Epidermal melanocyte (primary cell): ENCODE data around the gene MROH7.

Experiments
- DNase-seq: peaks from one replicate; pipeline ENCODE4 v3.0.0; 2011; ENCODE audit warnings: low spot score; ENCODE audit not compliant: insufficient read length

MROH7 gene

DNA sequence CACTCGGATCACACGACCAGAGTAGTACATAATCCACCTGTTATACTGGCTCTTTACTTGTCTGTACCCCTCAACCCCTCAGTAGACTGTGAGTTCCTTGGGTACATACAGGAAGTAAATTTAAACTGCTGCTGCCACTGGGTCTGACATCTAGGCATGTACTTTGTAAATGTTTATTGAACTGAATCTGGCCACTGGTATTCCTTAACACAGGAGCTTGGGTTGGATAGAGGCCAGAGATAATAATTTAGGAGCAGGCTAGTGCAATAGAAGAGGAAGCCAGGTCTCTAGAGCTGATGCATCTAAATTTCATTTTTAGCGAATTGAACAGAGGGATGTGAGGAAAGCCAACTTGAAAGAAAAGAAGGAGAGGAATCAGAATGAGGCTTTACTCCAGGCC is 86.4 kb downstream of the MROH7 start:
- no peak for DNase-seq

DNA sequence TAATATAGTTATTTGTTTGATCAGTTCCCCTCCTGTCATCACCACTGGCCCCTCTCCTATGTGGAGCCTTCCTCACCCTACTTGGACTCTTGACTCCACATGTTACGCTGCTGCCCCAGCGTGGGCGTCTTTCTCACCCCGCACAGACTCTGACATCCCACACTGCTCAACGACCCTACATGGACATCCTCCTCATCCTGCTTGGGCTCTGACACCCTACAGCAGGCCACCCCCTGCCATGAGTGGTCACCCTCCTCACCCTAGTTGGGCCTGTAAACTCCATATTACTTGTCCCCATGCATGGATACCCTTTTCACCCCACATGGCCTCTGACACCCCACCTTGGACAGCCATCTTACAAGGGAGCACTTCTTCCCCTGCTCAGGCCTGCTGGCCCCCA is 95.1 kb downstream of the MROH7 start:
- DNase-seq: no peak

DNA sequence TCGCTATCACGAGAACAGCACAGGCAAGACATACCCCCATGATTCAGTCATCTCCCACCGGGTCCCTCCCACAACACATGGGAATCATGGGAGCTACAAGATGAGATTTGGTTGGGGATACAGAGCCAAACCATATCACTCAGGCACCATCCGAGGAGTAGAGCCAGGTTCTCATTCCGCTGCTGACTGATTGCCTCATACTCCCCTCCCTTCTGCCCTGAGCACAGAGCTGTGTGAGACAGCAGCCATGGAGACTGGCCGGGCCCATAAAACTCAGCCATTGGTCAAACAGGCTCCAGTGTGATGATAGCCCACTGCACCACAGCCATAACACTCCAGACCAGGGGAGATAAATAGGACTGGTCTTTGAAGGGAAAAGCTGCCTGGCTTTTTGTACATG is 96.7 kb downstream of the MROH7 start:
- no peak for DNase-seq

DNA sequence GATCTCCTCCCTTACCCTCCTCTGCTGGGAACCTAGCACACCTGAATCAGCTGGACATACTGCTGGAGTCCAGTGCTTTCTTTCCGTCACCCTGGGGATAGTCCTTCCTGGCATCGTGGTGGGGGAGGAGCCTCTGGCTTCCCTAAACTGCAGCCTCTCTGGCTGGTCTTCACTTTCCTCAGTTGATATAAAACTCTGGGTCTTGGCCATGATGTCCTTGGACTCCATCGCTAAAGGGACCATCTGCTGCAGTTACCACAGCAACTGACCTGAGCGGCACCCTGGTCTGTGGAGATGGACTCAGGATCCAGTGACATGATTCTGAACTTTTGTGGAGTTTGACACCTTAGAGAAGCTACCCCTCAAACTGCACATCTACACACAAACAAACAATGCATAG is 99.9 kb downstream of the MROH7 start:
- DNase-seq: no peak

DNA sequence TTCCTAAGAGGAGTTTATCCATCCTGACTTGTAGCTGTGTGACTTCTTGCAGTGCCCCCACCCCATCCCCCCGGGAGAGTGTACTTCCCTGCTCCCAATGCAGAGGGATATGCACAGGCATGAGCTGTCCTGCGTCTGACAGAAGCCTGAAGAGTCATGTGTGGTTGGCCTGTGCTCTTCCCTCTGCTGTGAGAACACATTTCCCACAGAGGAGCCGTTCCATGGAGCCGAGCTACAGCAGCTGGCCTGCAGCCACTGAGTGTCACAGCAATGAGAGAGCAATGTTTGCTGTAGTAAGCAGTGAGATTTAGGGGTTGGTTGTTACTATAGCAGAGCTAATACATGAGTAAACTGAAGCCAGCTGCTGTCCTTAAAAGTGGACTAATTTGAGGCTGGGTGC is 100.7 kb downstream of the MROH7 start:
- no peak for DNase-seq

DNA sequence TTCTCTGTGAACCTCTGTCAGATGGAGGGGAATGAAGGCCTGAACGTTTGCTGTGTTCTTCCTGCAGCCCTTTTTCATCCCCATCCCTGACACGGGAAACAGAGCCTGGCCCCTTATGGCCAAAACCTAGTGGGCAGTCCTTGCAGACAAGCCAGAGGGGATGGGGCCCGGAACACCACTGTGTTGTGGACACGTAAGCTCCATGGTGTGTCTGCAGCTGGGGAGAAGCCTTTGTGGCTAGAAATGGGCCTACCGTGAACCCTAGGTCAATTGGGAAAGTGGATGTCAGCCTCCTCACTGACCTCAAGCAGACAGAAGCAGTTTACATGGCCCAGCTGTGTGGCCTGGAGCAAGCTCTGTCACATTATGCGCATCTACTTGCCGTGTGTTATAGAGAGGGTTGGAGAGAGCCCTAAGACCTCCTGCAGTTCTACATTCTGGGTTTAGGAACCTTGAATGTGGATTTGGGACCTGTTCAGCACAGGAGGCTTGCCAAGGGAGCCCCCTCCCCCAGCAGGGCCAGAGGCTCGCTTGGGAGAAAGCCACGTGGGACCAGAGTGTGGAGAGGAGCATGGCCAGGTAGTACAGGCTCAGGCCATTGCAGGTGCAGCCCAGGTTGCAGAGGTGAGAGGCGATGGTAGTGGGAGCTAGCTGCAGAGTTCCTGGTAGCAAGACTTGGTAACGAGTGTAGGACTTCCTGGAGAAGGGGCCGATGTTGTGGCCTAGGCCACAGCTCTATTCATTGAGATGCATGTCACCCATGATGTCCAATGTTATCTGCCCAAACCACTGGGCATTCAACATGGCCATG is 102.0 kb downstream of the MROH7 start:
- DNase-seq: no peak

DNA sequence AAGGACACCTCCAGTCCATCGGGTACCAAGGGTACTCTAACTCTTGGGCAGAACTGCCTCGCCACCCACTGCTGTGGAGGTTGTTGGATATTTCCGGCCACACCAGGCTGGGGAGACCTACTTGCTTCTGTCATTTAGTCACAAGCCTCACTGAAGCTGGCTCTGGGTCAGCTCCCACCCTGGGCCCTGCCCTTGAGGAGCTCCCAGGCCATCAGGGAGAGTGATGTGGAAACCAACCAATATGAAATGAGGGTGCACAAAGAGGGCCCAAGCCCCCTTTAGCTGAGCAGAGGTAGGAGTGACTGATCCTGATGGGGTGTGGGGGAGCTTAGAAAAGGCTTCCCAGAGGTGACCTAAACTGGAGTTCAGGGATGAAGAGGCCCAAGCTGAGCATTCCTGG is 103.1 kb downstream of the MROH7 start:
- no peak for DNase-seq

DNA sequence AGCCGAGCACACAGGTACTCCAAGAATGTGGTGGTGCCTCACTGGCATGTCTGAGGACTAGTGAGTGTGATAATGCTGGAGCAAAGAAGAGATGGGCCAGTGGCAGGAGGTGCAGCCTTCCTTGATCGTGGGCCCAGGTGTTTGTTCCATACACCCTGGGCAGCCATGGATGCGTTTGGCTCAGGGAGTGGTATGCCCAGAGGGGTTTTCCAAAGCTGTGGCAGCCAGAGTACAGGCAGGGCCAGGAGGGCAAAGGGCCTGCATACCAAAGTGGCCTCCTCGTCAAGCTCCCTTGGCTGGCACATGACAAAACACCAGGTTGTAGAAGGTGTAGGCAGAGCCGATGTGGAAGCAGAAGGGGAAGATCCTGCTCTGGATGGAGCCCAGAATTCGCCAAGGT is 103.7 kb downstream of the MROH7 start:
- no peak for DNase-seq

DNA sequence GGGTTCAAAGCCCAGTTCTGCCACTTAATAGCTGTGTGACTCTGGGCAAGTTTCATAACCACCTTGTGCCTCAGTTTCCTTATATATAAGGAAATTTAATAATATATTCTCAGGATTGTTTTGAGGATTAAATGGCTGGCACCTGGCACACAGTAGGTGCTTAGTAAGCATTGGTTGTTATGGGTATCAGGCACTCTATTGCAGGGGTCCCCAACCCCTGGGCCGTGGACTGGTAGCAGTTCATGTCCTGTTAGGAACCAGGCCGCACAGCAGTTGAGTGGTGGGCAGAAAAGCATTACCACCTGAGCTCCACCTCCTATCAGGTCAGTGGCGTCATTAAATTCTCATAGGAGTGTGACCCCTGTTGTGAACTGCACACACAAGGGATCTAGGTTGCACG is 104.3 kb downstream of the MROH7 start:
- DNase-seq: no peak

DNA sequence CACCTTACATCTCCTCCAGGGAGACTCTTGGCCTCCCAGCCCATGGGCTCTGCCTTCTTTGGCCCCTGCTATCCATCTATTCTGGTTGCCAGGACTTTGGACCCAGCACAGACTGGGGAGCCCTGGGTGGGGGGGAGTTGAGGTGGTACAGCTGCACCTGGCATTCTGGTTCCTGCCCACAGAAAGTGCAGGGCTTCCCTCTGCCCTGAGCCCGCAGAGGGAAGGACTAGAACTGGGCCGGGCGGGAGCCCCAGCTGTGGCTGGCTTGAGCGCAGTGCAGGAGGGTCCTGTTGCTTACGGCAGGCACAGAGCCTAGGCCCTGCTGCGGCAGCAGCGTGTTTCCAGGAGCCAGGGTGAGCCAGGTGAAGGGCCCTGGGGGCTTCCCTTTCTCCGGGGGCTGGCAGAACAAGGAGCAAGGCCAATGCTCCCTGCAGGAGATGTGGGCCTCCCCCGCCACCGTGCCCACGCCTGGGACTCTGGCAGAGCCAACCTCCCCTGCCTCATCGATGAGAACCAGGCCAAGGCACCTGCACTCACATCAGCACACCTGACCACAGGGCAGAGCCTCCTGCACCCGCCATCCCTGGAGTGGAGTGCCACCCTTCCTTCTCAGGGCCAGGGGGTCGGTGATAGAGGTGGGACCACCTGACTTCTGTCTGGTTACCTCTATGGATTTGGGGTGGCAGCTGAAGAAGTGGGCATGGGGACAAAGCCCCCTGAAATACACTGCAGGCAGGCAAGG is 106.7 kb downstream of the MROH7 start:
- DNase-seq: no peak

DNA sequence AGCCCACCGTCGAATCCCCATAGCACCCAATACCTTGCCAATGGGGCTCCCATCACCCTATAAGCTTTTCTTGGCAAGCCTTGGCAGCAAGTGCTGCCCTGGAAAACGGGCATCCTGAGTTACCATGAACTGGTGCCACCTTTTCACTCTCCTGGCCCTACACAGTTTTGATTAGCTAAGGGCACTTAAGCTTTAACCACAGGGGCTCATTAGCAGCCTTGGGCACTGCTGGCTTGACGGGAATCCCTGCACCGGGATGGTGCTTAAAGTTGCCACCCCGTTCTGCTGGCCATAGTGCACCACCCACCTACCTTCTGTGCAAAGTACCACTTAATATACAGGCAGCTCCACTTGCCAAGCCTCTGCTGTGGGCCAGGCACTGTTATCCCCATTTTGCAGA is 109.0 kb downstream of the MROH7 start:
- no peak for DNase-seq

DNA sequence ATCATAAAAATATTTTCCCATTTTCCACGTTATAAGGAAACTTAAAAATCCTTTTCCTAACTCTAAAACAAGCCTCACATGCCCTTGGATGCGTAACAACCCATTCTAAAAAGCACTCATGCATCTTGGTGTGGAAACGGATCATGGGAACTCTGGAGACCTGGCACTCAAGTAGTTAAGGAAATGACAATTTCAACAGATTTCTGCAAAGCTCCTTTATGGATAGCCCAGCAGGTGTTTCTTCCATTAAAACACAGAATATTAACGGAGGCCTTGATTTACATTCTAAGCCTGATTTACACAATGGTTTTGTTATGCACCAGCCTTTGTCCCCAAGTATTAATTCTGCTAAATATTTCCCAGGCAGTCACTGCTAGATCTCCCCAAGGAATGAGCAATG is 109.8 kb downstream of the MROH7 start:
- DNase-seq: no peak

DNA sequence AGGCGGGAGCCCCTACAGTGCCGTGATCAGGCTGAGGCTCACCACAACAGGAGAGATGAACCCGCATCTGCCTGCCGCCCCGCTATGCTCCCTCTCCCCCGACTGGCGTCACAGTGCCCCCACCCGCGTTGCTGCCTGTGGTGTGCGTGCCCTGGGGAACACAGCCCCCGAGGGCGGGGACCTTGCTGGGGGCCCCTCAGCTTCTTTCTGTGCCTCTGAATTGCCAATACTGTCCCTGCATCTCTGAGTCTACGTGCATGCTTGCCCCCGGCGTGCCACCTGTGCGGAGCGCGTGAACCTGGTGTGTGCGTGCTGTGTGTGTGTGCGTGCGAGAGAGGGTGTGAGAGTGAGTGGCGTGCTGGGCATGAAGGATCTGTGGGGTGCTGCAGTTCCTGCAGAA is 112.5 kb downstream of the MROH7 start:
- DNase-seq: no peak

DNA sequence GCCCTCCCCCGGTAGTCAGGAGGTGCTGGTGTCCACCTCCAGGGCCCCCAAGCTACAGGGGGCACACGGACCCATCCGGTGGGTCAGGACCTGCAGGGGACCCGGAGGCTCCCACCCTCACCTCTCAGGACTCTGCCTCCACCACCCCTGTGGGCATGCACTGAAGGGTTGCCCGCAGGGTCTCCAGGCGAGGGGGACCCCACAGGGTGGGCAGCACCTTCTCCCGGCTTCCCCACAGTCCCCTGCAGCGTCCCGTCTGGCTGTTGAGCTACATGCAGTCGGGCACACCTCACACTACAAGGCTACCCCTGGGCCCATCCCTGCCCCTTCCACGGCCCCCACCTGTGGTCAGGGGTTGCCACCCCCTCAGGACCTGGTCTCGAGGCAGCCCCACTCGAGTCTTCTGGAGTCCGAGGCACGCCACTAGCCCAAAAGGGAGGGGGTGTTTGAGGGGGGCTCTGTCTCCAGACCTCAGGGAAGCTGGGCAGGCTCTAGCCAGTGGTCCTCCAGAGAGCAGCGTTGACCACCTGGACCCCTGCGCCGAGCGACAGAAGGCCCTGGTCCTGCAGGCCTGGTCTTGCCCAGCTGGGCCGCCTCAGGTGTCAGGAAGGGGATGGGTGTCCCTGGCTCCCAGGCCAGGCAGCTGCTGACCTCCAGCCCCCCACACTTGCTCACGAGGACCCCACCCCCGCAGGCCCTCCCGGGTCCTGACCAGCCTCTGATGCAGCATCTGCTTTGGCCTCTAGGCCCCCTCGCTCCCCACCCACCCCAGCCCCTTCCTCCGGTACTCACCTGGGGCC is 113.1 kb downstream of the MROH7 start:
- DNase-seq: no peak

DNA sequence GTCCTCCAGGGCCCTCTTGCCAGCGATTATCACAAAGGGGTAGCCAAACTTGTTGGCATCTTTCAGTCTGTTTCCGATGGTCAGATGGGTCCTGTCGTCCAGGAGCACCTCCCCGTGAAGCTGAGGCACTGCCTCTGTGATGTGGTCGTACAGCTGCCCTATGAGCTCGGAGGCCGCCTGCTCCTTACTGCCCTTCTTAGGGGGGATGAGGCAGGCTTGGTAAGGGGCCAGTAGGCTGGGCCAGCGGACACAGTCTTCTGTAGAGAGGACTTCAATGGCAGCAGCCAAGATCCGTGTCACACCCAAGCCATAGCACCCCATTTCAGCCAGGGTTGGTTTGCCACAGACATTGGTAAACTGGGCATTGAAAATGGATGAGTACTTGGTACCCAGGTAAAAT is 116.2 kb downstream of the MROH7 start:
- no peak for DNase-seq

DNA sequence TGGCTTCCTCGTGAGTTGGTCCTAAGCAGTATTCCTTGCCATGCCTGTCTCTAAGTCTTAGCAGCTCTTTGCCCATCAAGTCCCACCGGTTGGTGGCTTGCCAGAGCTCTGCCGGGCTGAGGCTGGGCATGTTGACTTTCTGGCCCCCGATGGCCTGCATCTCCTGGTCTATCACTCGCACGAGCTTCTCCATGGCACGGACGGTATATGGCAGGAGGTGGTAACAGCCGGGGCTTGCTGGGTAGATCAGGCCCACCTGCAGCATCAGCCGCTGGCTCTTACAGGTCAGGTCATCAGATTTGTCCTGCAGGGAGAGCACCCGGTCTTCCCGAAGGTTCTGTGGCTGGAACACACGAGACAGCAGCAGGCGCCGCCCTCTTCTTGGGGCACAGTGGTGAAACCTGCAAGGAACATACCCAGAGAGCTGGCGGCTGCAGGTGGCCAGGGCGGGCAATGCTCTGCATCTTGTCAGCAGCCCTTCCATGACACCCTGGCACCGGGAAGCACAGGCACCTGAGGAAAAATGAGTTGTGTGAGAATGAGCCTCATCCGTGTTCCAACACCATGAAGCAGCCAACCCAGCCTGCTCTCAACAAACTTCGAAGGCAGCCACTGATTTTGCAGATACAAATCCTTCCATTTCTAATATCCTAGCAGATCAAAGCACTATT is 117.2 kb downstream of the MROH7 start:
- DNase-seq: no peak
